HUDEP-2 (cell line): ENCODE data around the gene TULP4.
"Not testable (repeated sequence)": the region's sequence is repeated elsewhere in the genome, so short reads cannot be mapped to it uniquely, and the experiment has no call there.

Experiments
- DNase-seq, 76 experiments: peaks; one replicate each; lab custom pipeline; 2025; ENCODE audit not compliant: unreplicated experiment in 76 of 76; lab: John Stamatoyannopoulos, UW

The TULP4 gene

GRCh38 chr6:158552055-158552795 is 240.0 kb downstream of the TULP4 start:
- DNase-seq, result peak in 25 of 76 experiments; percentile 12 to 72 (median 49)

- DNase-seq, result no peak
Observed at GRCh38 chr6:158552796-158553138, 240.5 kb downstream of the TULP4 start.

GRCh38 chr6:158554611-158555361 is 242.5 kb downstream of the TULP4 start:
- DNase-seq, result no peak

- DNase-seq, result no peak
Observed at GRCh38 chr6:158556113-158556512, 243.8 kb downstream of the TULP4 start.

GRCh38 chr6:158557110-158557509 is 244.8 kb downstream of the TULP4 start:
- not testable (repeated sequence) for DNase-seq

GRCh38 chr6:158557927-158558326 is 245.7 kb downstream of the TULP4 start:
- no peak for DNase-seq

GRCh38 chr6:158558415-158559306 is 246.4 kb downstream of the TULP4 start:
- DNase-seq, result no peak

GRCh38 chr6:158559338-158559894 is 247.2 kb downstream of the TULP4 start:
- no peak for DNase-seq

GRCh38 chr6:158559895-158560835 is 247.9 kb downstream of the TULP4 start, which contains the start of gene TMEM181:
TMEM181 (plus strand) TSS chr6:158560091; CDS start chr6:158560225, 134 bp downstream.
- peak in 72 of 76 experiments; percentile 50 to 92 (median 79) for DNase-seq

- DNase-seq, result peak in 18 of 76 experiments; percentile 19 to 60 (median 31)
Observed at GRCh38 chr6:158560836-158561320, 248.6 kb downstream of the TULP4 start.
